ENCODE results near the gene MTX1. TPM values are rescaled to one million over a fixed set of nuclear protein-coding genes. Genes with fewer than 3 reads are reported as not detected.

The MTX1 gene
- total and polyA plus RNA-seq, 9 of the 15 experiments (the other 6 are each of a cell fraction or from before 2014, with no cell fraction given) = 29.1 to 98.4 (median 66.9) TPM

DNA sequence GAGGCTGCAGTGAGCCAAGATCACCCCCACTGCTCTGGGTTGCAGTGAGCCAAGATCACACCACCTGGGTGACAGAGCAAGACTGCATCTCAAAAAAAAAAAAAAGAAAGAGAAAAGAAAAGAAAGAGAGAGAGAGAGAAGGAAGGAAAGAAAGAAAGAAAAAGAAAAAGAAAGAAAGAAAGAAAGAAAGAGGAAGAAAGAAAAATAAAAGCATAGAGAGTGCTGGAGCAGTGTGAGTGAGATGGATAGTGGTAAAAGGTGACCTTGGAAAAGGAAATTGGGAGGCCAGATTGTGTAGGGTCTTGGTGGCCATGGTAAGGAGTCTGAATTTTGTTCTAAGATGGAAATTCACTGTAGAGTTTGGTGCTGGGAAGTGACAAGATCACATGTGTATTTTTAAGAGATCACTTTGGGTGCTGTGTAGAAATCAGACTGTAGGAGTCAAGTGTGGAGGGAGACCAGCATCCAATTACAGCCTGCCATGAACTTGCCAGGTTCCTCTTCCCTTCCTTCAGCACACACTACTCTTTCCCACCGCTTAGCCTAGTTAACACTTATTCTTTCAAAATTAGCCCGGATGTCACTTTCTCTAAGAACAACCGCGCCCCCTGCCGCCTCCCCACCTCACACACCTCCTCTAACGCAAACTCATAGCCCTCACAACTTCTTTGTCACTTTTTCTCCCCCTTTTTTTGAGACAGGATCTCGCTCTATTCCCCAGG lies 17.9 kb downstream of the MTX1 start (continued):
- TF ChIP-seq, protein P1, sequence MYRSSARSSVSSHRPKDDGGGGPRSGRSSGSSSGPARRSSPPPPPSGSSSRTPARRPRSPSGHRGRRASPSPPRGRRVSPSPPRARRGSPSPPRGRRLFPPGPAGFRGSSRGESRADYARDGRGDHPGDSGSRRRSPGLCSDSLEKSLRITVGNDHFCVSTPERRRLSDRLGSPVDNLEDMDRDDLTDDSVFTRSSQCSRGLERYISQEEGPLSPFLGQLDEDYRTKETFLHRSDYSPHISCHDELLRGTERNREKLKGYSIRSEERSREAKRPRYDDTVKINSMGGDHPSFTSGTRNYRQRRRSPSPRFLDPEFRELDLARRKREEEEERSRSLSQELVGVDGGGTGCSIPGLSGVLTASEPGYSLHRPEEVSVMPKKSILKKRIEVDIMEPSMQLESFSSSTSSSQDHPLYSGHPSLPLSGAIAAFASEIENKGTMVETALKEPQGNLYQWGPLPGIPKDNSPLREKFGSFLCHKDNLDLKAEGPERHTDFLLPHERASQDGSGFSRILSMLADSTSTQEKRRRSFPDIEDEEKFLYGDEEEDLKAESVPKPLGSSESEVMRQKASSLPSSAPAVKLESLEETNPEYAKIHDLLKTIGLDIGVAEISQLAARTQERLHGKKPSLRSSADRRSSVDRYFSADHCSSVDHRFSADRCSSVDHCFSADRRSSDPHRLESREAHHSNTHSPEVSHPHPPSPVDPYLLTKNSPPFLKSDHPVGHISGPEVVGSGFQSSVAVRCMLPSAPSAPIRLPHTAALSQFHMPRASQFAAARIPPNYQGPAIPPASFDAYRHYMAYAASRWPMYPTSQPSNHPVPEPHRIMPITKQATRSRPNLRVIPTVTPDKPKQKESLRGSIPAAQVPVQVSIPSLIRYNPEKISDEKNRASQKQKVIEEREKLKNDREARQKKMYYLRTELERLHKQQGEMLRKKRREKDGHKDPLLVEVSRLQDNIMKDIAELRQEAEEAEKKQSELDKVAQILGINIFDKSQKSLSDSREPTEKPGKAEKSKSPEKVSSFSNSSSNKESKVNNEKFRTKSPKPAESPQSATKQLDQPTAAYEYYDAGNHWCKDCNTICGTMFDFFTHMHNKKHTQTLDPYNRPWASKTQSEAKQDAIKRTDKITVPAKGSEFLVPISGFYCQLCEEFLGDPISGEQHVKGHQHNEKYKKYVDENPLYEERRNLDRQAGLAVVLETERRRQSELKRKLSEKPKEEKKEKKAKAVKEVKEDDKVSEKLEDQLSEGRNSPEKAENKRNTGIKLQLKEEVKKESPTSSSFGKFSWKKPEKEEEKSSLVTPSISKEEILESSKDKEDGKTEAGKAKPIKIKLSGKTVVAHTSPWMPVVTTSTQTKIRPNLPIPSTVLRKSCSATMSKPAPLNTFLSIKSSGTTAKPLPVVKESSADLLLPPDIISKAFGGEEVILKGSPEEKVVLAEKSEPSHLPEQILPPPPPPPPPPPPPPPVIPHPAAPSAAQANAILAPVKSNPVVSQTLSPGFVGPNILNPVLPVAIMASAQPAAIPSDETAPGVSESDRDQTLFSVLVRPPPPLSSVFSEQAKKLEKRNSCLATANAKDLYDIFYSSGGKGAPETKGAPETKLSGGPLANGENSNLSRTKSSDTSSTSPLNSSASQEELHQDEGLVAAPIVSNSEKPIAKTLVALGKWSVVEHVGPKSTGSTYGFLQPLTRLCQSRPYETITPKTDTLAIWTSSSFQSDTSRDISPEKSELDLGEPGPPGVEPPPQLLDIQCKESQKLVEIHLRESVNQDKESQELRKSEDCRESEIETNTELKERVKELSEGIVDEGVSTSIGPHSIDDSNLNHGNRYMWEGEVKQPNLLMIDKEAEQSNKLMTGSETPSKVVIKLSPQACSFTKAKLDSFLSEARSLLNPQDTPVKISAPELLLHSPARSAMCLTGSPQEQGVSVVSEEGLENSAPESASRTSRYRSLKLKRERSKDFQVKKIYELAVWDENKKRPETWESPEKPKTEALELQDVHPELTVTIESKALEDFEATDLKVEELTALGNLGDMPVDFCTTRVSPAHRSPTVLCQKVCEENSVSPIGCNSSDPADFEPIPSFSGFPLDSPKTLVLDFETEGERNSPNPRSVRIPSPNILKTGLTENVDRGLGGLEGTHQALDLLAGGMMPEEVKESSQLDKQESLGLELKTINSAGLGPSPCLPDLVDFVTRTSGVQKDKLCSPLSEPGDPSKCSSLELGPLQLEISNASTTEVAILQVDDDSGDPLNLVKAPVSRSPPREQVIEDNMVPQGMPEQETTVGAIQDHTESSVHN (IDR thresholded peaks at IDR 0.05; ENCODE audit: borderline replicate concordance in 1 of 2, low read depth in 1 of 2) = no peak
- TF ChIP-seq NEUROD1 (IDR thresholded peaks at IDR 0.05; ENCODE audit: borderline replicate concordance, low read depth, low read length, partially characterized antibody) = peak; percentile 68
- TF ChIP-seq ARHGAP35 (IDR thresholded peaks at IDR 0.05; ENCODE audit: partially characterized antibody) = peak; percentile 79
- peak; percentile 42; the same call in 1 of the 2 replicates for TF ChIP-seq SPI1 (IDR thresholded peaks at IDR 0.05; ENCODE audit: borderline replicate concordance, low read depth, low read length)
- TF ChIP-seq SLC30A9 (CRISPR knock-in tag; IDR thresholded peaks at IDR 0.05) = no peak
- TF ChIP-seq, protein P2, sequence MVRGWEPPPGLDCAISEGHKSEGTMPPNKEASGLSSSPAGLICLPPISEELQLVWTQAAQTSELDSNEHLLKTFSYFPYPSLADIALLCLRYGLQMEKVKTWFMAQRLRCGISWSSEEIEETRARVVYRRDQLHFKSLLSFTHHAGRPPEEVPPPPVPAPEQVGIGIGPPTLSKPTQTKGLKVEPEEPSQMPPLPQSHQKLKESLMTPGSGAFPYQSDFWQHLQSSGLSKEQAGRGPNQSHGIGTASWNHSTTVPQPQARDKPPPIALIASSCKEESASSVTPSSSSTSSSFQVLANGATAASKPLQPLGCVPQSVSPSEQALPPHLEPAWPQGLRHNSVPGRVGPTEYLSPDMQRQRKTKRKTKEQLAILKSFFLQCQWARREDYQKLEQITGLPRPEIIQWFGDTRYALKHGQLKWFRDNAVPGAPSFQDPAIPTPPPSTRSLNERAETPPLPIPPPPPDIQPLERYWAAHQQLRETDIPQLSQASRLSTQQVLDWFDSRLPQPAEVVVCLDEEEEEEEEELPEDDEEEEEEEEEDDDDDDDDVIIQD (CRISPR knock-in tag; IDR thresholded peaks at IDR 0.05) = no peak
- no peak for TF ChIP-seq GTF2A2 (tag; IDR thresholded peaks at IDR 0.05)
- TF ChIP-seq TBP (optimal IDR thresholded peaks at IDR 0.05; ENCODE audit: low read depth, low read length) = peak; percentile 30
- peak; percentile 67 for TF ChIP-seq BRD9 (IDR thresholded peaks at IDR 0.05; ENCODE audit: low read depth, partially characterized antibody)
- TF ChIP-seq ZNF699 (CRISPR knock-in tag; IDR thresholded peaks at IDR 0.05; ENCODE audit: insufficient replicate concordance) = no peak
- peak; percentile 42 for TF ChIP-seq ASH1L (IDR thresholded peaks at IDR 0.05; ENCODE audit: borderline replicate concordance, low read depth, partially characterized antibody)
- 0 out of 2 replicates have a peak, but pooled peaks have one; percentile 30 for TF ChIP-seq MEF2D (tag; conservative IDR thresholded peaks at IDR 0.05; ENCODE audit: low read depth)
- no peak for TF ChIP-seq GATA2 (CRISPR knock-in tag; IDR thresholded peaks at IDR 0.05)
- TF ChIP-seq HLTF (IDR thresholded peaks at IDR 0.05) = peak; percentile 90
- 0 out of 4 replicates have a peak, but pooled peaks of 1 of the 2 experiments have one; percentile 10 for TF ChIP-seq SIN3A (IDR thresholded peaks at IDR 0.05; ENCODE audit: borderline replicate concordance in 2 of 2, control insufficient read depth in 1 of 2, low read depth in 2 of 2, low read length in 2 of 2)
- peak; percentile 57; the same call in 1 of the 2 replicates for TF ChIP-seq C11orf30 (IDR thresholded peaks at IDR 0.05; ENCODE audit: low read depth)
- TF ChIP-seq CC2D1A (IDR thresholded peaks at IDR 0.05) = peak; percentile 71

All from K562 (cell line).